GM18907 (cell line): ENCODE results near the gene ASIC1.
A peak's percentile ranks its signal among the peaks of the same experiment; 100 is the strongest.

Experiments
- ATAC-seq: cut with Tn5 transposase; IDR thresholded peaks from one replicate; pipeline ENCODE4 v1.9.1; 2021; ENCODE audit warnings: mild to moderate bottlenecking, moderate library complexity; ENCODE audit not compliant: unreplicated experiment

Gene ASIC1

DNA sequence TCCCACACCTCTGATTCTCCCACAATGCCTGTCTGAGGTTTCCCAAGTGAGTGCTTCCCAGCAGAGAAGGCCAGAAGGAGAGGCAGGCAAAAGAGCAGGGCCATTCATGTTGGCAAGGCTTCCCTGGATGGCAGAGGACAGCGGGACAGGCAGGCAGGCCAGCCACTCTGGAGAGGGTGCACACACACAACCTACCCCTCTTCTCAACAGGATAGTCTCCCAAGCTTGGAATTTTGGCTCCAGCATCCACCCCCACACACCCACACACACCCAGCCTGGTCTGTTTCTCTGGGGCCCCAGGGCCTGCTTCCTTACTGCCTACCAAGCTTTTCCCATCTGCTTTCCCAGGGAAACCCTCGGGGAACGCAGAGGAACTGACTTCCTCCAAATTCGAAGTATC is 16.7 kb upstream of the ASIC1 start:
- no peak for ATAC-seq

DNA sequence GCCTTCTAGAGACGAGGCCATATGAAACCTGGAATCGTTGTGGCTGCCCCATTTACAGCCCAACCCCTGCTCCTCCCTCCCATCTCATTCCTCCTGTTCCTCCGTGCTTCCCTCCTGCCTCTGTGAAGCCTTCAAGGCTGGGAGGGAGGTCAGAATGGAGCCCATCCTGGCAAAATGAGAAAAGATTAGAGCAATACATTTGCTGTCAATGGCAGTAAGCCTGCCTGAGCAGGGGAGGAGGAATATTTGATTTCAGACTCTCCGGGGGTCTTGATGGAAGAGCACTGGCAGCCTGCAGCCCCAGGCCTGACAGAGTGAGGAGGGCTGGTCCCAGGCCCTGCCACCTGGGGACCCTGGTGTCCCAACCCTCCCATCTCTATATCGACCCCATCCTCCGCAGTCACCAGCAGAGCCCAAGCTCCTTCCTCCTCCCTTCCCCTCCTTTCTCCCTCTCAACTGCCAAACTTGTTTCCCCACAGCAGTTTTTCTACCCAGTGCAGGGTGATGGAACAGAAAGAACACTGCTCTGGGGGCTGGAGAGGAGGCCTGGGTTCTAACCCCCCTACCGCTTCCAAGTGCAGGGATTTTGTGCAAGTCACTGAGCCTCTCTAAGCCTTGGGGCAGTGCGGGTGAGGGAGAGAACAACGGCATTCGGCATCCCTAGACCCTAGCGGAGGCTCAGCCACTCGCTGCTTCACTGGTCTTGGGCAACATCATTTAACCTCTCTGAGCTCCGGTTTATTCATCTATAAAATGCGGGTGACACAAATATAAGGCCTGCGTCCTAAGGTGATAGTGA is 16.1 kb upstream of the ASIC1 start:
- ATAC-seq: no peak

DNA sequence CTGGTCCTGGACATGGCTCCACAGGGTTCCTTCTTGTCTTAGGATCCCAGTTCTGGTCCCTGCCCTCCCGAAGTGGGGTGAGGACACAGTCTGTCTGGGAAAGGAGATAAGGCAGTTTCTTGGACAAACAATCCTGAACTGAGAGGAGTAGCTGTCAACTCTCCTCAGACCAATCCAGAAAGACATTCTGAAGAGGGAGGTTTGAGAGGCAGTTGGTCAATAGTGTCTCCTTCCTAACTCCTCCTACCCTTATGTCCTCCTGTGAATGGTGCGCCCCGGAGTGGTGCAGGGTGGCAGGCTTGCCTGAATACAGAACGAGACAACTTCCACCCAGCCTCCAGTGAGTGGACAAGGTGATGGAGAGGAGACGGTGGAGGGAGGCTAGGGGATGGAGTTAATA is 15.4 kb upstream of the ASIC1 start:
- ATAC-seq: no peak

DNA sequence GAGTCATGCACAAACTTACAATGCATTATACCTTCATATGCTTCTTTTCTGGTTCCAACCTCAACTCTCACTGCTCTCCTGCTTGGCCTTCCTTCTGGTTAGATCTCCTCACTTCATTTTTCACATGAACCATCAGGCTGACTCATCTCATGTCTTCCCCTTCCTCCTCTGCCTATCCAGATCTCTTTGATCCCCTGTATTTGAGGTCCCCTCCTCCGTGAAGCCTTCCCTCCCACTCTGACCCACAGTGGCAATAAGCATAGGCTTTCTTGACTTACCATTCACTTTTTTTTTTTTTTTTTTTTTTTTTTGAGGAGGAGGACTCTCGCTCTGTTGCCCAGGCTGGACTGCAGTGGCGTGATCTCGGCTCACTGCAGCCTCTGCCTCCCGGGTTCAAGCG is 14.7 kb upstream of the ASIC1 start:
- ATAC-seq: no peak

DNA sequence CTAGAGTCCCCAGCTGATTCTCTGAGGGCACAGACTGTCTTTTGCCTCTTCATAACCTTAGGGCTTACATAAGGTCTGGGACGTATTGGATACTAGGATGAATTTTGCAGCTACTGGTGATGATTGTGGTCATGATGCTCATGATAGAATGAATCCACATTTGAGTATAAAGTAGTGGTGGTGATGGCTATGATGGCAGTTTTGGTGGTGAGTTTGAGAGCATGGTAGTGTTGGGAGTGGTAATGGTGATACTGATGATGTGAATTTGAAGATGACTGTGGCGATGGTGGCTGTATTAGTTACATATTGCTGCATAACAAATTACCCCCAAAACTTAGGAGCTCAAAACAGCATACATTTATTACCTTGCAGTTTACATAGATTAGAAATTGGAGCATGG is 14.1 kb upstream of the ASIC1 start:
- ATAC-seq: no peak

DNA sequence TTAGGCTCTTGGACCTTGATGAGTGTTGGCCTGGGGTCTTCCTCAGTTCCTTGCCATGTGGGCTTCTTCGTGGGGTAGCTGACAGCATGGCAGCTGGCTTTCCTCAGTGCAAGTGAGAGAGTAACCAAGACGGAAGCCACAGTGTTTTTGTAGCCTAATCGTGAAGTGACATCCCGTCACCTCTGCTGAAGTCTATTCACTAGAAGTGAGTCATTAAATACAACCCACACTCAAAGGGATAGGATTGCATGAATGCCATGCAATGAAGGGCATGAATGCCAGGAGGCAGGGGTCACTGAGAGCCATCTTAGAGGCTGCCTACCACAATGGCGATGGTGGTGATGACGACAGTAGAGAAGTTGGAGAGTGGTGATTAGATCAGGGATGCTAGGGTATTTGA is 13.5 kb upstream of the ASIC1 start:
- no peak for ATAC-seq

DNA sequence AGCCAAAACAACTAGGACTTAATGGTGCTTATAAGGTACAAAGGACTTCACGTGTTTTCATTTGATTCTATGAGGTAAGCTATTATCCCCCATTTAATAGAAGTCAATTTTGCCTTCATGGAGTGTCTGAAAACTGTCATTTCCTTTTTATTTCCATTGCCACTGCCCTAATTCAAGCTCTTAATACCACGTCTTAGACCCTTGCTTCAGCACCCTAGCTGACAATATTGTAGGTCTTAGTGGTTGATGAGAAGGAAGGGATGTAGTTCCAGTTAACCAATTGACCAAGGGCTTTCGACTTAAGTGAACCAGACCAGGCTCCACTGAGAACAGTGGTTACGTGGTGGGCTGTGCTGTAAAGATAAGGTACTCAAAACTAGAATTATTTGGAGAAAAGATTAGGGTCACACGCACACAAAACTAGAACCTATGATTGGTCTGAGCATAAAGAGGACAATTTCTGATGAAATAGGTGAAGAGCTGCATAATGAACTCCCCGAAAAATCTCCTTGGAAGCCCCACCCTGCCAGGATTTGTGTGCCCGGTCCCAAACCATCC is 9.6 kb upstream of the ASIC1 start:
- ATAC-seq: no peak

DNA sequence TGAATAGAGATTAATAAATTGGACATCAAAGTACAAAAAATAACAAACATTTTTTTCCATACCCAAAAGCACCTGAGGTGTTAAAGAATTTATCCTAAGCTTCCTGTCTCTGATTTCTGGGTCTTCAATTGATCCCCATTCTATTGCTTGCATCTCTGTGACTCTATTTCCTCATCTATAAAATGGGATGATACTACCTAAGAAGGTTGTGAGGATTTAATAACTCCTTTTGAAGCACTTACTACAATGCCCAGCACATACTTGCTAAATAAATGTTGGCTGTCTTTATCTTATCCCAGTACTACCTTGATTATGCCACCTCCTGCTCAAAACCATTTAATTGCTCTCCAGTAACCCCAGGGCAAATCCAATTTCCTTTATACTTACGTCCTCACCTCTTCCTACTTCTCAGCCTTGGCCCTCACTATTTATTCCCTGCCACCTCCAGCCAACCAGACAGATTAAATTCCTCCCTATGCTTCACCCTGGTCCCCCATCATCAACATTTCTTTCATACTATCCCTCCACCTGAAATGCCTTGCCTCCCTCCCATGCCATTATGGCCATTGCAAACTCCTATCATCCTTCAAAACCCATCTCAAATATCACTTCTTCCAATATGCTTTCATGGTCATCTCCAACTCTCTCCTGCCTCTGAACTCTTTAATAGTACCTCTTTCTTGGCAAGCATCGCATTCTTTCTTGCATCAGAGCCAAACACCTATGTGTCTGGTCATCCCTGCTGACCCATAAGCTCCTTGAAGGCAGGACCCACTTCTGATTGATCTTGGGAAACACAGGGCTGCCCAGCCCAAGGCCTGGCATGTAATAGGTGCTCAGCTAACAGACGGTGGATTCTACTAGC is 7.9 kb upstream of the ASIC1 start:
- no peak for ATAC-seq

DNA sequence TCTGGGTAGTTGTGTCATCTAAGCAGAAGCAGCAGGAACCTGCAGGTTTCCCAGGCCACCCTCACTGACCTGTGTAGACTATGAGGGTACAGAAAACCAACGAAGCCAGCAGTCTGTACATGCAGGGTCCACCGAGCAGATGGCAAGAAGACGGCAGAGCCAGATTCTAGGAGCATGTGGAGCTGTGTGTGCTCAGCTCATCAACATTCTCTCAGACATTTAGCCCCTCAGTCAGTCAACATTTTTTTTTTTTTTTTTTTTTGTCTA is 7.3 kb upstream of the ASIC1 start:
- no peak for ATAC-seq

DNA sequence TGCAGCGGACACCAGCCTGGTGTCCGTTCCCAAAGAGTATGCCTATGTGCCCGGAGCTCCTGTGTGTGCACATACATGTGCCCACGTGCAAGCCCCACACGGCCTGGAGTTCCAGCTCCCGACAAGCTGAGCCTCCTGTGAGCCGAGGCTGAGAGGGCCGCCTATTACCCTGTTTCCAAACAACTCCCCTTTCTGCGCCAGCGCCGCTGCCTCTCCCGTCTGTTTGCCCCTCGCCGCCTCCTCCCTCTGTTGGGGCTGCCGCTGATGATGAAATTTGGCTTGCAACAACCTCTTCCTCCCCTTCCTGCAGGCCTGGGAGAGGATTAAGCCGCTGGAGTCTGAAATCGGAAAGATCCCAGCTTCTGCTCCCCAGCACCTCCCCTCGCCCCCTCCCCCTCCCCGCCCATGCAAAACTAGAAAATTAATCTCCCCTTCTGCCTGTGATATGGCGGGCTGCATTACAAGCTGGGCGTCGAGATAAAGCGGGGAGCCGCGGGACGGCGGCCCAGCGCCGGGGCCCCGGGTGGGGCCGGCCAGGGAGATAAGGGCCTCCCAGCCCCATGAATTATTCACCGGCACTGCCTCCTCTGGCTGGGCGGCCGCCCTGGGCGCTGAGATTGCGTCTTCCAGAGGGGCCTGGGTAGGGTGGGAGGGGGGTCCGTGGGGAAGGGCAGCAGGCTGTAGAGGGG is 6.8 kb upstream of the ASIC1 start:
- no peak for ATAC-seq

DNA sequence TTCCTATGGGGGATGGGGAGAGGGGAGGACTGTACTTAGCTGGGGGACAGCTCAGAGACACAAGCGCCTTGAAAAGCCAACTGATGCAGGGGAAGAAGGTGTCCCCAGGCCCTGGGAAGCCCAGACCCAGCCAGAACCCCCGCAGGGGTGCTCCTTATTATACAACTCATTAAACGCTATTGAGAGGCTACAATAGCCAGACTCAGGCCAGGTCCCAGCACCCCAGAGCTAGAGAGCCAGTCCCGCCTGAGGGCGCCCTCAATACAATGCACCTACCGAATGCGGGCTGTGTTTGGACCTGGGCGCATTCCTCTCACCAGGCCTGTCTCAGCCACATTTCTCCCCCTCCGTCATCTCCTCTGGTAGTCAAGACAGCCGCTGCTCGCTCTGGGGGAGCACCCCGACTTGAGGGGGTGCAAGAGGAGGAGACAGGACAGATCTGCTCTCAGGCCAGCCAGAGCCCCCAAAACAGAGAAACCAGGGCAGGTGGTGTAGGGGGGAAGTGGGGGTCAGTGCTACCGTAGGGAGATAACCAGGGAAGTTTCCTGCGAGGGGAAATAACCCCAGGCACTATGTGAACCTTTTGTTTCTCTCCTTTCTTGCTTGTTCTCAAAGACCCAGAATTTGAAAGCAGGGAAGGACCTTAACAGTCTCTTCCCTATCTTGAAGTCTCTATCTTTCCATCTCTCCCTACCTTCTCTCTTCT is 6.1 kb upstream of the ASIC1 start:
- no peak for ATAC-seq

DNA sequence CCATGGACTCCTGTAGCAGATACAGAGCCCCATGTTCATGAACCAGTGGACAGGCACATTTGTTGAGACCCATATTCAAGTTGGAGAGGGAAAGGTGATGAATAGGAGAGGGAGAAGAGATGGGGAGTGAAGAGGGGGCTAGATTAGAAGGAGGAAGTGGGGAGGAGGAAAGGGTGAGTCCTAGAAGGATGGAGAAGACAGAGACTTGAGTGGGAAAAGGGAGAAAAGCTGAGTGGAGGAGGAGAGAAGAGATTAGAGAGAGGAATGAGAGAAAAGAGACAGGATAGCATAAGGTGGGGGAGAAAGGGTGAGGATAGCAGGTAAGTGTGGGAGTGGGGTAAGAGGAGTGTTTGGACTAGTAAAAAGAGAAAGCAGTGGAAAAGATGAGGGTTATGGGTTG is 4.9 kb upstream of the ASIC1 start:
- no peak for ATAC-seq

DNA sequence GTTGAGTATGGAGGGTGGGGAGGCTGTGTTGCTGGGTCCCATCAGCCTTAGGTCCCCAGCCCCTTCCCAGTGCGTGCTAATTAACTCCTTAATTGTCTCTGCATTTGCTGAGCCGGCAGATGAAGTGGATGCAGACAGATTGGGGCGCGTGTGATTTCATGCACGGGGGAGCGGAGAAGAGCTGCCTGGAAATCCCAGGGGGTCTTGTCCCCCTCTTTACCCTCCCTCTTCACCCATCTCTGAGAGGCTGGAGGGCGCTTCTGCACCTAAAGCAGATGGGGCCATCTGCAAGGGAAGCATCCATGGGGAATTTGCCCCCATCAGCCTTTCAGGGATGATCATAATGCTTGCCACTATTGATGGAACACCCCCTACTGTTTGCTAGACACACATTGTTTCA is 4.4 kb upstream of the ASIC1 start:
- ATAC-seq: no peak

DNA sequence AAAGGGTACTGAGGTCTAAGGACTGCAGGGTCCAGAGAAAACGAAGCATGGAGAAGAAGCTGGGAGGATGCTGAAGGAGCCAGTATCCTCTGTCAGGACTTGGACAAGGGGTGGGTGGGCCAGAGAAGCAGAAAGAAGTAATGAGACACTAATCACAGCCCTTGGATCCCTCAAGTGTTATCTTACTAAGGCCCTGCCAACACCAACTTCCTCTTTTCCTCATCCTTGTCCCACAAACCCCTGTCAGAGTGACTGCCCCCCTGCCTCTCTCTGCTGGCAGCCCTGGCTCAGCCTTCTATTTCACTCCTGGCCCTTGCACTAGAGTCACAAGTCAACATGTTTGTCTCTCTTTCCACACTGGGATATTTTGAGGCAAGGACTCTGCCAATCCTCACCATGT is 3.8 kb upstream of the ASIC1 start:
- no peak for ATAC-seq

DNA sequence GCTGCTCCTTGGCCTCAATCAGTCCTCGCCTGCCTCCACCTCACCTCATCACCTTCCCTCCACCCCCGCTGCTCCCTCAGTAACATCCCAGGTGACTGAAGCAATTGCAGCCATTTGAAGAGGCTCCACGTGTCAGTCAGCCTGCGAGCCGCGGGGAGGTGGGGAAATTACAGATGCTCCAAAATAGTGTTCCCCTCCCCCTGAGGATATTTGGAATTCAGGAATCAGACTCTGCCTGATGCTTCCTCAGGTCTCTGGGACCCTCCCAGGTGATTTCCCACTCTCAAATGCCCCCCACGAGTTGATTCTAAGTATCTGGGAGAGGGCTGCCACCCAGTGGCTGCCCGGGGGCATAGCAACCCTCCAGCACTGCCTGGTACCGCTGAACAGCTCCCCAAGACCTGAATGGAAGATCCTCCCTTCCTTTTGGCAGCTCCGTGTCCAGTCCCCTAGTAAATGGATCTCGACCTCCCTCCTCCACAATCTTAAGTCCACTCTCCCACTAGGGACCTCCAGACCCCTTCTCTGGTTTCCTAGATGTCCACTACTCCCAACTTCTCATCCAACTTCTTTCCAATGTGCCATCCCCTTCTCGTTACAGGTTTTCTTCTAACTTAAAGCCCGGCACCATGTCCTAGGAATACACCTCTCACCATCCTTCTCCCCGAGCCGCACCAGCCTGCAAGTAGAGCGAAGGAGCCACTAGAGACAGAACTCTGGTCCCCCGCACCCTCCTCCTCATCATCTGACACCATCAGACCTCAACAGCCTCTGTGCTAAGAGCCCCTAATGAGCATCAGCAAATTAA is 1.4 kb upstream of the ASIC1 start:
- peak; percentile 51 for ATAC-seq

DNA sequence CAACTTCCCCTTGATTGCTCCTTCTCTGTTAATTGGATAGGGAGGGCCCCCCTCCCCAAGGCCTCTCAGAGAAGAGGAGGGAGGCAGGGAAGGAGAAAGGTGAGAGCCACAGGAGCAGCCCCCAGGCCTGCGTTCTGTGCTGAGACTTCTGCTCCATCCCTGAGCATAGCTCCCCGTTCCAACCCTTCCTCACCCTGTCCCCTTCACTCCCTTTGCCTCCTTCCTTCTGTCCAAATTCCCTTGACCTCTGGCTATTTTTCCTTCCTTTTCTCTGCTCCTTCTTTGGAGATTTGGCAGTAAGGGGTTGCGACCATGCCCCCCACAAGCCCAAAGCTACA is 788 bp upstream of the ASIC1 start:
- ATAC-seq: no peak

DNA sequence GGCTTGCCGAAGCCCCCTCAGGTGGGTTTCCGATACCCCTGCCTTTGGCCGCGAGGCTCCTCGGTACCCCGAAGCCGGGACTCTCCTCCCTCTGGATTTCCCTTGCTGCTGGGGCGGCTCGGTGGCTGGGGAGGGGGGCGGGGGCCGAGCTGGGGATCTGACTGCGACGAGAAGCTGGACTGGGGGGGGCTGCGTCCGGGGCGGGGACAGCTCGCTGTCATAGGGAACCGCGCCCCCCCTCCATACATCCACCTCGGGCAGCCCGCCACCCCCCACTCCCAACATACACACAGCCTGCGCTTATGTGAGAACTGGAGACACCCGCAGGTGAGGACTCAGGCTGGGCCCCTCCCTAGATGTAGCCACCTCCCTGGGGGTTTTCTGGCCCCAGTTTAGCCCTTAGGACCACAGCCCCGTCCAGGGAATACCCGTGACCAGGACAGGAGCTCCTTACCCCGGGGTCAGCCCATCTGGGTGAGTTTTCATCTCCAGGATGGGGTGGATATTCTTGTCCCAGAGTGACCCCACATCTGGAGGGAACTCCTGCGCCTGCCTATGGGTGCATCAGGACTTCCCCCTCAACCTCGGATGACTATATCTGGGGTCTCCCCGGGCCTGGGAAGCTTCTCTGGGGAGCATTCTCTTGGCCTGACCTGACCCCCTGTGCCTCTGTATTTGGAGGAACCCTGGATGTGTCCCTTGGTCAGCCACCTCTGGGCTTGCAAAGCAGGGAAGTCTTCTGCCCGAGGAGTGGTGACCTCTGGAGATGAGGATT is 687 bp downstream of the ASIC1 start:
- no peak for ATAC-seq

DNA sequence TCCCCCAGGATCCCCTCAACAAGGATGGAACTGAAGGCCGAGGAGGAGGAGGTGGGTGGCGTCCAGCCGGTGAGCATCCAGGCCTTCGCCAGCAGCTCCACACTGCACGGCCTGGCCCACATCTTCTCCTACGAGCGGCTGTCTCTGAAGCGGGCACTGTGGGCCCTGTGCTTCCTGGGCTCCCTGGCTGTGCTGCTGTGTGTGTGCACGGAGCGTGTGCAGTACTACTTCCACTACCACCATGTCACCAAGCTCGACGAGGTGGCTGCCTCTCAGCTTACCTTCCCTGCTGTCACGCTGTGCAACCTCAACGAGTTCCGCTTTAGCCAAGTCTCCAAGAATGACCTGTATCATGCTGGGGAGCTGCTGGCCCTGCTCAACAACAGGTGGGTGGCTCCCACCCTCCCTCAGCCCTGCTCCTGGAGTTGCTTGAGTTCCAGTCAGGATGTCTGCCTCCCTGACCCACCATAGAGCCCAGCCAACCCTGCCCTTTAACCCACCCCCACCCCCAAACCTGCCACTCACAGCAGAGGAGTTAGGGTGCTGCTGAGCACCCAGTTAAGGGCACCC is 1.4 kb downstream of the ASIC1 start:
- no peak for ATAC-seq

DNA sequence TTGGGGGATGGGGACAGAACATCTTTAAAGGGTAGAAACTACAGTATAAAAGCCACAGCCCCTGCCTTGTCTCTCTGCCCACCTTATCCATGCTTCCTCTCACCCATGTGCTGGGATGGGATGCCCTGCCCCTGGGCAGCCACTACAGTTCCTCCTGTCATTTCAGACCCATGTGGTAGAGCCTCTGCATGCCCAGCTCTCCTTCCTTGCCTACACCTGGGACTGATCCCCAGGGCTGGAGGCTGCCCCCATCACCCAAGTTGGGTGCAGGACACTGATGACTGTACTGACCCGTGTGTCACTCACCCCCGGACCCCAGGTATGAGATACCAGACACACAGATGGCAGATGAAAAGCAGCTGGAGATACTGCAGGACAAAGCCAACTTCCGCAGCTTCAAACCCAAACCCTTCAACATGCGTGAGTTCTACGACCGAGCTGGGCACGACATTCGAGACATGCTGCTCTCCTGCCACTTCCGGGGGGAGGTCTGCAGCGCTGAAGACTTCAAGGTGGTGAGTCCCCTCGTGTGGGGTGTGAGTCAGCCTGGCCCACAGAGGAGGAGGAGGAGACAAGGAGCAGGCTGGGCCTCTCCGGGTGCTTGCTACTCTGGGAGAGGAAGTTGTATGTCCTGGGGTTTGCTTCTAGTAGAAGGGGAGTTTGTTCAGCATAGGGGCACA is 2.2 kb downstream of the ASIC1 start:
- no peak for ATAC-seq
